Keratinocyte (primary cell): ENCODE data around the gene COPG1. TPM values are rescaled to one million over a fixed set of nuclear protein-coding genes. Genes with fewer than 3 reads are reported as not detected.
A peak's percentile ranks its signal among the peaks of the same experiment; 100 is the strongest.

ENCODE experiments used
- DNase-seq: peaks from one replicate; pipeline ENCODE4 v3.0.0-alpha.2; 2011; ENCODE audit warnings: low read depth, missing footprints, low spot score
- FAIRE-seq: peaks from 2 replicates; lab custom pipeline; 2011; peaks lifted over from hg19 to GRCh38; lab: Jason Lieb, UNC
- H2AFZ ChIP-seq: 2 replicates; pipeline ENCODE4 v1.6.0; 2012; ENCODE audit warnings: low read length, control low read depth, inconsistent platforms; ENCODE audit not compliant: control insufficient read depth
- H3K27ac ChIP-seq: 2 replicates; pipeline ENCODE4 v1.5.1; 2011; ENCODE audit warnings: low read length; ENCODE audit not compliant: control insufficient read depth, insufficient read depth
- H3K27me3 ChIP-seq: 3 replicates; pipeline ENCODE4 v1.6.0; 2011; ENCODE audit warnings: low read length; ENCODE audit not compliant: control insufficient read depth, insufficient read depth; ENCODE audit errors: extremely low read depth
- H3K36me3 ChIP-seq, 2 experiments: 2 replicates in 1 of 2; 3 replicates in 1 of 2; pipeline ENCODE4 v1.5.1; 2011; ENCODE audit warnings: low read length in 2 of 2, mild to moderate bottlenecking in 1 of 2; ENCODE audit not compliant: control insufficient read depth in 2 of 2, insufficient read depth in 2 of 2; ENCODE audit errors: extremely low read depth in 1 of 2
- H3K4me1 ChIP-seq: 3 replicates; pipeline ENCODE4 v1.5.1; 2011; ENCODE audit warnings: low read length; ENCODE audit not compliant: control insufficient read depth, insufficient read depth; ENCODE audit errors: extremely low read depth
- H3K4me2 ChIP-seq: 3 replicates; pipeline ENCODE4 v1.6.0; 2011; ENCODE audit warnings: low read depth, low read length; ENCODE audit not compliant: control insufficient read depth, insufficient read depth; ENCODE audit errors: extremely low read depth
- H3K4me3 ChIP-seq, 3 experiments: fragments of 200-600 bp in 1 of 3; sonication (generic) in 1 of 3; 2 replicates in 2 of 3; 3 replicates in 1 of 3; pipeline ENCODE4 v1.5.1; 2011 to 2016; ENCODE audit warnings: low read length in 3 of 3, mild to moderate bottlenecking in 3 of 3, control low read depth in 2 of 3, inconsistent platforms in 1 of 3, low read depth in 1 of 3, mixed read lengths in 1 of 3, mixed run types in 1 of 3, moderate library complexity in 1 of 3; ENCODE audit not compliant: control insufficient read depth in 2 of 3, insufficient read depth in 2 of 3; ENCODE audit errors: extremely low read depth in 1 of 3
- H3K79me2 ChIP-seq: 2 replicates; pipeline ENCODE4 v1.6.0; 2012; ENCODE audit warnings: low read length; ENCODE audit not compliant: control insufficient read depth, insufficient read depth
- H3K9ac ChIP-seq: 3 replicates; pipeline ENCODE4 v1.6.0; 2011; ENCODE audit warnings: low read length; ENCODE audit not compliant: control insufficient read depth, insufficient read depth; ENCODE audit errors: extremely low read depth
- H3K9me1 ChIP-seq: 3 replicates; pipeline ENCODE4 v1.6.0; 2011; ENCODE audit warnings: low read length; ENCODE audit not compliant: control insufficient read depth, insufficient read depth; ENCODE audit errors: extremely low read depth
- H3K9me3 ChIP-seq: 2 replicates; pipeline ENCODE4 v1.5.1; 2012; ENCODE audit warnings: low read depth, low read length; ENCODE audit not compliant: control insufficient read depth
- H4K20me1 ChIP-seq: 3 replicates; pipeline ENCODE4 v1.6.0; 2011; ENCODE audit warnings: low read length; ENCODE audit not compliant: control insufficient read depth, insufficient read depth; ENCODE audit errors: extremely low read depth
- CTCF ChIP-seq, 3 experiments: IDR thresholded peaks in 1 of 3; conservative IDR thresholded peaks in 1 of 3; optimal IDR thresholded peaks in 1 of 3; 2 replicates in 2 of 3; 3 replicates in 1 of 3; pipeline versions ENCODE3 to v1.5.1; 2011; ENCODE audit warnings: low read length in 3 of 3, mild to moderate bottlenecking in 3 of 3, moderate library complexity in 2 of 3, control low read depth in 1 of 3, inconsistent platforms in 1 of 3; ENCODE audit not compliant: insufficient read depth in 2 of 3; ENCODE audit errors: extremely low read depth in 1 of 3
- EZH2 ChIP-seq: IDR thresholded peaks from one replicate; pipeline ENCODE4 v1.6.1; 2012; ENCODE audit warnings: inconsistent platforms, mild to moderate bottlenecking, low read length, moderate library complexity
- dilution Hi-C: fragments of 300-500 bp; cut with MboI; formaldehyde crosslinking; loops from one replicate; pipeline ENCODE4 v1.7.0; 2020; ENCODE audit warnings: low sequenced_read_pairs; ENCODE audit not compliant: extremely low pct_ligation_motif_present
- polyA plus RNA-seq, 5 experiments: library from polyadenylated mRNA; depleted of rRNA in 3 of 5; stranded (reverse) in 3 of 5; stranded (forward) in 1 of 5; unstranded in 1 of 5; fragments of >200 nt; gene quantifications; 1 replicate in 1 of 5; 2 replicates in 3 of 5; 3 replicates in 1 of 5; pipeline versions ENCODE4 v1.2.1 to v1.2.3, GENCODE V29; 2011 to 2012; ENCODE audit warnings: missing spikeins in 2 of 5, low read depth in 1 of 5, low replicate concordance in 1 of 5

Gene COPG1
- polyA plus RNA-seq, 1 donor (not counting 4 experiments of a cell fraction or from before 2014, with no cell fraction given): 65.5 TPM

- Histone ChIP-seq H3K9me3 (no peaks in the 10 kb centered on the region), H3K36me3 (no peaks in the 10 kb centered on the region), H3K4me3 (peak overlapping the region; percentile 45 to 83 (median 71)), H3K9me1 (no peaks in the 10 kb centered on the region), H4K20me1 (no peaks in the 10 kb centered on the region), H3K27ac (peak overlapping the region; percentile 88), H3K9ac (peak overlapping the region; percentile 93), H3K27me3 (no peaks in the 10 kb centered on the region), H2AFZ (peak overlapping the region; percentile 94), H3K4me2 (peak overlapping the region; percentile 93), H3K4me1 (peaks cover 20% of the 10 kb centered on the region), H3K79me2 (no peaks in the 10 kb centered on the region)
- FAIRE-seq (no peak), DNase-seq (no peak)
- TF ChIP-seq EZH2 (no peak), CTCF (optimal IDR thresholded peaks at IDR 0.05 in 1 of 3, IDR thresholded peaks at IDR 0.05 in 1 of 3, conservative IDR thresholded peaks at IDR 0.05 in 1 of 3; ENCODE audit: extremely low read depth in 1 of 3, insufficient read depth in 2 of 3, low read length in 3 of 3) (peak in 2 of 3 experiments; percentile 47 to 51)
- dilution Hi-C loops: no loop called here
These were observed 67.0 kb downstream of the COPG1 start for GRCh38 chr3:129316248-129317013.

GRCh38 chr3:129317014-129317771, 67.8 kb downstream of the COPG1 start:
- Histone ChIP-seq H3K4me3 (peak overlapping the region; percentile 45 to 83 (median 71)), H3K9me1 (no peaks in the 10 kb centered on the region), H3K27ac (peak overlapping the region; percentile 88), H3K36me3 (no peaks in the 10 kb centered on the region), H2AFZ (peak overlapping the region; percentile 94), H3K9ac (peak overlapping the region; percentile 93), H3K9me3 (no peaks in the 10 kb centered on the region), H3K79me2 (no peaks in the 10 kb centered on the region), H4K20me1 (no peaks in the 10 kb centered on the region), H3K4me2 (peak overlapping the region; percentile 93), H3K27me3 (no peaks in the 10 kb centered on the region), H3K4me1 (peaks cover 13% of the 10 kb centered on the region)
- TF ChIP-seq EZH2 (no peak), CTCF (optimal IDR thresholded peaks at IDR 0.05 in 1 of 3, IDR thresholded peaks at IDR 0.05 in 1 of 3, conservative IDR thresholded peaks at IDR 0.05 in 1 of 3; ENCODE audit: extremely low read depth in 1 of 3, insufficient read depth in 2 of 3, low read length in 3 of 3) (no peak)
- FAIRE-seq (no peak), DNase-seq (no peak)
- dilution Hi-C loops: no loop called here
